PFSK-1 (cell line): Measurements from ENCODE around the gene LY9.

Experiments
- FOXP2 ChIP-seq: optimal IDR thresholded peaks from 2 replicates; pipeline ENCODE3; 2011; ENCODE audit warnings: borderline replicate concordance, control low read depth, inconsistent platforms; ENCODE audit not compliant: insufficient read depth; ENCODE audit errors: extremely low read length, extremely low read depth
- POLR2AphosphoS5 ChIP-seq: IDR thresholded peaks from 2 replicates; pipeline ENCODE4 v1.6.1; 2012; ENCODE audit warnings: low read depth, mild to moderate bottlenecking, control low read depth, low read length, moderate library complexity
- REST ChIP-seq, 2 experiments: IDR thresholded peaks; 2 replicates each; pipeline versions ENCODE4 v1.6.1 to v1.8.0; 2011 to 2012; ENCODE audit warnings: low read depth in 2 of 2, low read length in 2 of 2, control low read depth in 1 of 2, inconsistent platforms in 1 of 2, mild to moderate bottlenecking in 1 of 2, moderate library complexity in 1 of 2; ENCODE audit not compliant: insufficient read depth in 1 of 2
- SIN3A ChIP-seq: IDR thresholded peaks from 2 replicates; pipeline ENCODE4 v1.6.1; 2012; ENCODE audit warnings: mild to moderate bottlenecking, low read length, moderate library complexity, borderline replicate concordance; ENCODE audit not compliant: insufficient read depth
- TAF1 ChIP-seq: IDR thresholded peaks from 2 replicates; pipeline ENCODE4 v1.6.1; 2012; ENCODE audit warnings: low read length, control low read depth, borderline replicate concordance; ENCODE audit not compliant: insufficient read depth

The LY9 gene

DNA sequence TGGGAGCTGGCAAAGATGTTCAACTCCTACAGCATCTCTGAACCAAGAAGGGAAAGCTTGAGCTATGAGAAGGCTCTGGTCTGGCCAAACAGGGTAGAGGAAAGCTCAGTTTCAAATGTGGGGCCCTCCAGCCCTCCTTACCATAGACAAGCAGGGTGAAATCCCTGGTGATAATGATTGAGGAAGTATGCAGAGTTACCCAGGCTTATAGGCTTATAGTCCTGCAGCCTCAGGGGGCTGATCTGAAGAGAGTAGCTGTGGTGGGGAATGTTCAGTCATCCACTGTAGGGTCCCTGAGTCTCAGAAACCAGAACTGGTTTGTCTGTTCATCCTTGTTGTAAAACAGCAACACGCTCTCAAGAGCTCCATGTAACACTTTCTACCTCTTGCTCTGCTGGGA lies 19.8 kb upstream of the LY9 start:
- TF ChIP-seq TAF1 (no peak), FOXP2 (no peak), POLR2AphosphoS5 (no peak), SIN3A (no peak), REST (IDR thresholded peaks at IDR 0.05; ENCODE audit: insufficient read depth in 1 of 2, low read depth in 2 of 2, low read length in 2 of 2) (no peak)

- TF ChIP-seq POLR2AphosphoS5 (no peak), TAF1 (no peak), FOXP2 (no peak), SIN3A (no peak), REST (IDR thresholded peaks at IDR 0.05; ENCODE audit: insufficient read depth in 1 of 2, low read depth in 2 of 2, low read length in 2 of 2) (no peak)
These were observed 18.4 kb upstream of the LY9 start for GRCh38 chr1:160777486-160778089.

DNA sequence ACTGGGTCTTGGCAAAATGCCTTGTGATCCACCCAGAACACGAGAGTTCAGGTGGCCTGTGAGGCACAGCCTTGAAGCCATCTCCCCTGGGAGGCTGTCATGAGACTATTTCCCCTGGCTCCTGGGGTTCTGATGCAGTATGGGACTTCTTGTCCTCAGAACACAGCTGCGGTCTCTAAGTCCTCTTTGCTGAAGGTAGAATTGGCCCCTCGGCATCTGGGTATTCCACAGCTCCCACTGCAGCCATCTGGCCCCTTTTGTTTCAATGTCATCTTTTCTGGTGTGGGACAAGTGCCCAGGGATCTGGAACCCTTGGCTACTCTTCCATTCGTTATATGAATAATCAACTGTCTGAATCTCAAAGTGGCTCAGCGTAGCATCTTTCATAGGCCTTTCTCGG lies 17.0 kb upstream of the LY9 start:
- no peak for TF ChIP-seq REST (IDR thresholded peaks at IDR 0.05; ENCODE audit: insufficient read depth in 1 of 2, low read depth in 2 of 2, low read length in 2 of 2)
- no peak for TF ChIP-seq TAF1
- no peak for TF ChIP-seq POLR2AphosphoS5
- no peak for TF ChIP-seq SIN3A
- no peak for TF ChIP-seq FOXP2

DNA sequence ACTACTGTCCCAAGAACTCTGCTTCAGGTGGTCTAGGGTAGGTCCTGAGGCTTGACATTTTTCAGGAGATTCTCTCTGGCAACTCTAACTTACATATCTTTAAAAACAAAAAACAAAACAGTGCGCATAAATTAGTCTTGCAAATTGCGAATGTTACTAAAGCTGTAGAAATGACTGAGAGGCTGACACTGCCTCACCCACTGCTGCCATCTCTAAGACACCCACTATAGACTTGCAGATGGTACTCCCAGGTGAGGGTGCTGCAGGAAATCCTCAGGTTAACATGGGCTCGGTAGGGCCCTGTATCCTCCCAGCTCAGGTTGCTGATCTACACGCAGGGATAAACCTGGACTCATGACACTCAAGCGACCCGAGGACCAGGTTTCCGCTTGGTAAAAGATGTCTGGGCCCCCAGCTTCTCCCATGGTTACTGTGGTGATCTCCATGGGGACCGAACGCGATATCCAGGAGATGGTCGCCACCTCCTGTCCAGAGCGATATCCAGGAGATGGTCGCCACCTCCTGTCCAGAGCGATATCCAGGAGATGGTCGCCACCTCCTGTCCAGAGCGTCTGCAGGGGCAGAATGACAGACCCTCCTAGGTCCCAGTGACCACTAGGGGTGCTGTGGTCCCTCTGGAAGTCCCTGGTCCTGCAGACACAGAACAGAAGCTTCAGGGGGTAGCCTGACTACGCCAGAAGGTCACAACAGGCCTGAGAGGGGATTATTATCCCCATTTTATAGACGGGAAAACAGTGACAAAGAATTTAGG lies 16.2 kb upstream of the LY9 start:
- TF ChIP-seq REST (IDR thresholded peaks at IDR 0.05; ENCODE audit: insufficient read depth in 1 of 2, low read depth in 2 of 2, low read length in 2 of 2) (no peak), FOXP2 (no peak), TAF1 (no peak), SIN3A (no peak), POLR2AphosphoS5 (no peak)
